ENCODE results near the gene GNB1L. TPM values are rescaled to one million over a fixed set of nuclear protein-coding genes. Genes with fewer than 3 reads are reported as not detected.

The GNB1L gene
- total and polyA plus RNA-seq, 9 of the 15 experiments (the other 6 are each of a cell fraction or from before 2014, with no cell fraction given) = 0.56 to 50.5 (median 10.2) TPM

DNA sequence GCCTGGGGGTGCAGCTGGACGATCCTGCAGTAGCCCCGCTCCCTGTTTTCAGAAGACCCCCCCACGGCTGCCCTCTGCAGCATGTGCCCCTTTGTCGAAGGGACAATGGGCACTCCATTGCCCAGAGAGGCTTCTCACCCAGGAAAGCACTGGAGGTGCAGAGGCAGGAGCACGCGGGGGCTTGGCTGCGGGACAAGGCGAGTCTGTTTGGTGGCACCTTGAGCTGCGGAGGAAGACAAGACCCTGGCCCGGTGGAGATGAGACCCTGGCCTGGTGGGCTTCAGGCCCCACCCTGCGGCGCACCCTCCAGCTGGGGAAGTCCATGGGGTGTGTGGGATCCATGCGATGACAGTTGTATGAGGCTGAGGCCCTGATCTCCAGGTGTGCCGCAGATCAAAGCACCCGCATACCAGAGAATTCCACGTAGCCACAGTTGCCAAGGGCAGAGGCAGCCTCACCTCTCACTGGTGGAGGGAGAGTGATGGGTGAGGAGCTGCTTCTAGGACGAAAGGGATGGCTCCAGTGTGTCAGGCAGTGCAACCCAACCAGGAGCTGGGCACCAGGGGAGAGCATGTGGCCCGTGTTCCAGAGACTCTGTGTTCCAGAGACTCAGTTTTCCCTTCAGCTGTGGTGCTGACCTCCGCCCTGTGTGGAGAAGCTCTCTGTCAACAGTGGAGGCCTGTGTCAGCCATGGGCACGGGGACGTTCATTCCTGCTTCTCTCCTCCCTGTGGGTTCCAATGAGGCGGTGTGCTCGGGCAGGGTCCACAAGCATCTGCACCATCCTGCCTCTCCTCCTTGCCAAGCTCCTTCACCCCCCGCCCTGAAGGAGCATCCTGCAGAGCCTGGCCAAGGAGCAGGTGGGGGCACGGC is 84.1 kb downstream of the GNB1L start (continued):
- TF ChIP-seq, protein P1, sequence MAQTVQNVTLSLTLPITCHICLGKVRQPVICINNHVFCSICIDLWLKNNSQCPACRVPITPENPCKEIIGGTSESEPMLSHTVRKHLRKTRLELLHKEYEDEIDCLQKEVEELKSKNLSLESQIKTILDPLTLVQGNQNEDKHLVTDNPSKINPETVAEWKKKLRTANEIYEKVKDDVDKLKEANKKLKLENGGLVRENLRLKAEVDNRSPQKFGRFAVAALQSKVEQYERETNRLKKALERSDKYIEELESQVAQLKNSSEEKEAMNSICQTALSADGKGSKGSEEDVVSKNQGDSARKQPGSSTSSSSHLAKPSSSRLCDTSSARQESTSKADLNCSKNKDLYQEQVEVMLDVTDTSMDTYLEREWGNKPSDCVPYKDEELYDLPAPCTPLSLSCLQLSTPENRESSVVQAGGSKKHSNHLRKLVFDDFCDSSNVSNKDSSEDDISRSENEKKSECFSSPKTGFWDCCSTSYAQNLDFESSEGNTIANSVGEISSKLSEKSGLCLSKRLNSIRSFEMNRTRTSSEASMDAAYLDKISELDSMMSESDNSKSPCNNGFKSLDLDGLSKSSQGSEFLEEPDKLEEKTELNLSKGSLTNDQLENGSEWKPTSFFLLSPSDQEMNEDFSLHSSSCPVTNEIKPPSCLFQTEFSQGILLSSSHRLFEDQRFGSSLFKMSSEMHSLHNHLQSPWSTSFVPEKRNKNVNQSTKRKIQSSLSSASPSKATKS (CRISPR knock-in tag; IDR thresholded peaks at IDR 0.05) = no peak
- no peak for TF ChIP-seq ZBTB40 (IDR thresholded peaks at IDR 0.05)
- peak; percentile 58; the same call in 1 of the 2 replicates for TF ChIP-seq ZBTB40 (CRISPR knock-in tag; IDR thresholded peaks at IDR 0.05)
- no peak for TF ChIP-seq RCOR1 (IDR thresholded peaks at IDR 0.05; ENCODE audit: borderline replicate concordance in 1 of 2, low read depth in 2 of 2, low read length in 2 of 2)
- TF ChIP-seq ETS1 (conservative IDR thresholded peaks at IDR 0.05; ENCODE audit: control insufficient read depth, low read depth, low read length) = 0 out of 2 replicates have a peak, but pooled peaks have one; percentile 48
- no peak for TF ChIP-seq PURB (CRISPR knock-in tag; IDR thresholded peaks at IDR 0.05; ENCODE audit: low read depth)
- no peak for TF ChIP-seq SMC3 (conservative IDR thresholded peaks at IDR 0.05; ENCODE audit: insufficient read depth, low read depth, low read length)
- TF ChIP-seq NFXL1 (CRISPR knock-in tag; IDR thresholded peaks at IDR 0.05) = no peak
